Gastroesophageal sphincter (tissue), 3 donors: Measurements from ENCODE around the gene METTL25B.

Experiments used
- POLR2A ChIP-seq, 2 donors: fragments of 450-650 bp; IDR thresholded peaks; one replicate each; pipeline ENCODE4 v1.6.1; 2017; ENCODE audit warnings: antibody characterized with exemption in 2 of 2, mild to moderate bottlenecking in 2 of 2, moderate library complexity in 1 of 2
- TF ChIP-seq, protein P1 (sequence below), 4 experiments: fragments of 200-600 bp in 2 of 4; fragments of 450-650 bp in 2 of 4; sonication (generic) in 1 of 4; IDR thresholded peaks; one replicate each; pipeline ENCODE4 v1.5.1; 2017 to 2019; ENCODE audit warnings: antibody characterized with exemption in 4 of 4, mild to moderate bottlenecking in 2 of 4, moderate library complexity in 2 of 4

- TF ChIP-seq, protein P1, sequence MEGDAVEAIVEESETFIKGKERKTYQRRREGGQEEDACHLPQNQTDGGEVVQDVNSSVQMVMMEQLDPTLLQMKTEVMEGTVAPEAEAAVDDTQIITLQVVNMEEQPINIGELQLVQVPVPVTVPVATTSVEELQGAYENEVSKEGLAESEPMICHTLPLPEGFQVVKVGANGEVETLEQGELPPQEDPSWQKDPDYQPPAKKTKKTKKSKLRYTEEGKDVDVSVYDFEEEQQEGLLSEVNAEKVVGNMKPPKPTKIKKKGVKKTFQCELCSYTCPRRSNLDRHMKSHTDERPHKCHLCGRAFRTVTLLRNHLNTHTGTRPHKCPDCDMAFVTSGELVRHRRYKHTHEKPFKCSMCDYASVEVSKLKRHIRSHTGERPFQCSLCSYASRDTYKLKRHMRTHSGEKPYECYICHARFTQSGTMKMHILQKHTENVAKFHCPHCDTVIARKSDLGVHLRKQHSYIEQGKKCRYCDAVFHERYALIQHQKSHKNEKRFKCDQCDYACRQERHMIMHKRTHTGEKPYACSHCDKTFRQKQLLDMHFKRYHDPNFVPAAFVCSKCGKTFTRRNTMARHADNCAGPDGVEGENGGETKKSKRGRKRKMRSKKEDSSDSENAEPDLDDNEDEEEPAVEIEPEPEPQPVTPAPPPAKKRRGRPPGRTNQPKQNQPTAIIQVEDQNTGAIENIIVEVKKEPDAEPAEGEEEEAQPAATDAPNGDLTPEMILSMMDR (IDR thresholded peaks at IDR 0.05): no peak
- no peak for TF ChIP-seq POLR2A (IDR thresholded peaks at IDR 0.05)
Measured at GRCh38 chr1:156773607-156774006, 45.3 kb downstream of the METTL25B start.
